HEK293 (cell line): ENCODE measurements around the gene DNAJC3.

ENCODE experiments used
- CTCF ChIP-seq: fragments of 450-650 bp; formaldehyde crosslinking; IDR thresholded peaks from 2 replicates; pipeline ENCODE4 v1.5.1; 2016; ENCODE audit warnings: missing biosample characterization, missing genetic modification characterization
- KLF9 ChIP-seq: fragments of 450-650 bp; formaldehyde crosslinking; IDR thresholded peaks from 2 replicates; pipeline ENCODE4 v1.5.1; 2016; ENCODE audit warnings: missing biosample characterization, missing genetic modification characterization, low read depth
- MZF1 ChIP-seq: fragments of 450-650 bp; formaldehyde crosslinking; IDR thresholded peaks from 2 replicates; pipeline ENCODE4 v1.5.1; 2017; ENCODE audit warnings: missing biosample characterization, missing genetic modification characterization, borderline replicate concordance
- REST ChIP-seq: fragments of 450-650 bp; formaldehyde crosslinking; IDR thresholded peaks from 2 replicates; pipeline ENCODE4 v1.5.1; 2016; ENCODE audit warnings: missing biosample characterization, missing genetic modification characterization
- SP7 ChIP-seq: fragments of 450-650 bp; formaldehyde crosslinking; IDR thresholded peaks from 2 replicates; pipeline ENCODE4 v1.5.1; 2016; ENCODE audit warnings: missing biosample characterization, missing genetic modification characterization
- ZFP41 ChIP-seq: fragments of 450-650 bp; formaldehyde crosslinking; IDR thresholded peaks from 2 replicates; pipeline ENCODE4 v1.5.1; 2016; ENCODE audit warnings: missing biosample characterization, missing genetic modification characterization, borderline replicate concordance
- ZSCAN23 ChIP-seq: fragments of 450-650 bp; formaldehyde crosslinking; IDR thresholded peaks from 2 replicates; pipeline ENCODE4 v1.5.1; 2016; ENCODE audit warnings: missing biosample characterization, missing genetic modification characterization

- TF ChIP-seq ZFP41 (tag by site-specific recombination), result no peak
- TF ChIP-seq CTCF (tag by site-specific recombination), result no peak
- no peak for TF ChIP-seq MZF1 (tag by site-specific recombination)
- no peak for TF ChIP-seq ZSCAN23
- no peak for TF ChIP-seq REST (tag by site-specific recombination)
- TF ChIP-seq KLF9, result no peak
- no peak for TF ChIP-seq SP7 (tag by site-specific recombination)
These were observed 86.7 kb downstream of the DNAJC3 start for GRCh38 chr13:95763601-95764000.
